GM21576 (cell line): Measurements from ENCODE around the gene NEIL3.

Experiments used
- ATAC-seq: cut with Tn5 transposase; IDR thresholded peaks from one replicate; pipeline ENCODE4 v1.9.1; 2021; ENCODE audit warnings: mild to moderate bottlenecking, moderate library complexity; ENCODE audit not compliant: unreplicated experiment

The NEIL3 gene

GRCh38 chr4:177356206-177356605, 46.5 kb downstream of the NEIL3 start:
- no peak for ATAC-seq

- ATAC-seq: no peak
These were observed 47.2 kb downstream of the NEIL3 start for GRCh38 chr4:177356921-177357320.

- peak; percentile 65 for ATAC-seq
These were observed 57.7 kb downstream of the NEIL3 start for GRCh38 chr4:177367336-177367735.

GRCh38 chr4:177369372-177369771, 59.7 kb downstream of the NEIL3 start:
- no peak for ATAC-seq

- no peak for ATAC-seq
These were observed 61.8 kb downstream of the NEIL3 start for GRCh38 chr4:177371461-177371860.

GRCh38 chr4:177374966-177375365, 65.3 kb downstream of the NEIL3 start:
- no peak for ATAC-seq

- ATAC-seq: no peak
These were observed 65.7 kb downstream of the NEIL3 start for GRCh38 chr4:177375372-177375771.

GRCh38 chr4:177376024-177376423, 66.3 kb downstream of the NEIL3 start:
- ATAC-seq: no peak

- no peak for ATAC-seq
These were observed 71.1 kb downstream of the NEIL3 start for GRCh38 chr4:177380730-177381287.

GRCh38 chr4:177381762-177382310, 72.2 kb downstream of the NEIL3 start:
- ATAC-seq: no peak

- ATAC-seq: no peak
These were observed 75.3 kb downstream of the NEIL3 start for GRCh38 chr4:177384856-177385397.

GRCh38 chr4:177385576-177386277, 76.1 kb downstream of the NEIL3 start:
- ATAC-seq: no peak

GRCh38 chr4:177386278-177386815, 76.7 kb downstream of the NEIL3 start:
- ATAC-seq: no peak

GRCh38 chr4:177391287-177391686, 81.6 kb downstream of the NEIL3 start:
- no peak for ATAC-seq

GRCh38 chr4:177391953-177392352, 82.3 kb downstream of the NEIL3 start:
- no peak for ATAC-seq

- peak; percentile 75 for ATAC-seq
These were observed 83.6 kb downstream of the NEIL3 start for GRCh38 chr4:177393236-177393635.

- ATAC-seq: no peak
These were observed 86.7 kb downstream of the NEIL3 start for GRCh38 chr4:177396352-177396751.

GRCh38 chr4:177400030-177400429, 90.4 kb downstream of the NEIL3 start:
- no peak for ATAC-seq

- ATAC-seq: no peak
These were observed 92.1 kb downstream of the NEIL3 start for GRCh38 chr4:177401658-177402273.

- ATAC-seq: no peak
These were observed 94.1 kb downstream of the NEIL3 start for GRCh38 chr4:177403746-177404145.

GRCh38 chr4:177404342-177404741, 94.7 kb downstream of the NEIL3 start:
- no peak for ATAC-seq
